Measurements from ENCODE around the gene NPY4R.
"Not testable (repeated sequence)": the region's sequence is repeated elsewhere in the genome, so short reads cannot be mapped to it uniquely, and the experiment has no call there.

DNA sequence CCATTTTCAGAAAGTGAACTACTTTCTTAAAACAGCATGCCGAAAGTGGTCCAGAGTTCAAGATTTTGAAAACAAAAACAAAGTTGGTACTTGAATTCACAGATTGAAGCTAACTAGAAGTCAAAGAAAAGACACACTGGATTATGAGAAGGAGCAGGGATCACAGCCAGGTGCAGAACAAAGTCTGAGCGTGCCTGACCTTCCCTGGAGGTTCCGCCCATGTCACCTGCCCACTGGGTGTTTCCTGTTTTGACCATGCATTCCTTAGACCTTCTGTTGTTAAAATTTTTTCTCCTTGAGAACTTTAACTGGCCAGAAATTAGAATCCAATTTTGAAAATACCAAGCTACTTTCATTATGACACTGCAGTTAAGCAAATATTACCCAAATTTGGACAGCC, 34.2 kb upstream of the NPY4R start:
- TF ChIP-seq, protein P1, sequence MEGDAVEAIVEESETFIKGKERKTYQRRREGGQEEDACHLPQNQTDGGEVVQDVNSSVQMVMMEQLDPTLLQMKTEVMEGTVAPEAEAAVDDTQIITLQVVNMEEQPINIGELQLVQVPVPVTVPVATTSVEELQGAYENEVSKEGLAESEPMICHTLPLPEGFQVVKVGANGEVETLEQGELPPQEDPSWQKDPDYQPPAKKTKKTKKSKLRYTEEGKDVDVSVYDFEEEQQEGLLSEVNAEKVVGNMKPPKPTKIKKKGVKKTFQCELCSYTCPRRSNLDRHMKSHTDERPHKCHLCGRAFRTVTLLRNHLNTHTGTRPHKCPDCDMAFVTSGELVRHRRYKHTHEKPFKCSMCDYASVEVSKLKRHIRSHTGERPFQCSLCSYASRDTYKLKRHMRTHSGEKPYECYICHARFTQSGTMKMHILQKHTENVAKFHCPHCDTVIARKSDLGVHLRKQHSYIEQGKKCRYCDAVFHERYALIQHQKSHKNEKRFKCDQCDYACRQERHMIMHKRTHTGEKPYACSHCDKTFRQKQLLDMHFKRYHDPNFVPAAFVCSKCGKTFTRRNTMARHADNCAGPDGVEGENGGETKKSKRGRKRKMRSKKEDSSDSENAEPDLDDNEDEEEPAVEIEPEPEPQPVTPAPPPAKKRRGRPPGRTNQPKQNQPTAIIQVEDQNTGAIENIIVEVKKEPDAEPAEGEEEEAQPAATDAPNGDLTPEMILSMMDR (IDR thresholded peaks at IDR 0.05; ENCODE audit: extremely low read depth in 1 of 2, insufficient read depth in 1 of 2, low read depth in 1 of 2, low read length in 2 of 2), result not testable (repeated sequence)
- TF ChIP-seq EZH2 (IDR thresholded peaks at IDR 0.05; ENCODE audit: borderline replicate concordance, low read depth, low read length, severe bottlenecking); POLR2A (IDR thresholded peaks at IDR 0.05; ENCODE audit: low read depth, low read length); MYC (IDR thresholded peaks at IDR 0.05; ENCODE audit: low read depth, low read length); POLR2AphosphoS5 (IDR thresholded peaks at IDR 0.05; ENCODE audit: insufficient read depth, low read depth, low read length); JUN (IDR thresholded peaks at IDR 0.05; ENCODE audit: borderline replicate concordance, insufficient read depth, insufficient read length, low read depth); FOS (IDR thresholded peaks at IDR 0.05; ENCODE audit: borderline replicate concordance, insufficient read depth, low read length): not testable (repeated sequence)
- TF ChIP-seq, protein P2, sequence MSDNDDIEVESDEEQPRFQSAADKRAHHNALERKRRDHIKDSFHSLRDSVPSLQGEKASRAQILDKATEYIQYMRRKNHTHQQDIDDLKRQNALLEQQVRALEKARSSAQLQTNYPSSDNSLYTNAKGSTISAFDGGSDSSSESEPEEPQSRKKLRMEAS (IDR thresholded peaks at IDR 0.05; ENCODE audit: insufficient read depth, insufficient read length), result not testable (repeated sequence)

Measured in endothelial cell of umbilical vein (primary cell).